Measurements from ENCODE around the gene CBR3.
"Not testable (repeated sequence)": the region's sequence is repeated elsewhere in the genome, so short reads cannot be mapped to it uniquely, and the experiment has no call there.

Gene CBR3

GRCh38 chr21:36117286-36117741 lies 17.6 kb upstream of the CBR3 start:
- no peak for DNase-seq (ENCODE audit: low spot score)

- no peak for DNase-seq (ENCODE audit: low spot score)
Measured at GRCh38 chr21:36120304-36120888, 14.5 kb upstream of the CBR3 start.

- no peak for DNase-seq (ENCODE audit: low spot score)
Measured at GRCh38 chr21:36122977-36123376, 11.9 kb upstream of the CBR3 start.

GRCh38 chr21:36124395-36124794 lies 10.5 kb upstream of the CBR3 start:
- no peak for DNase-seq (ENCODE audit: low spot score)

GRCh38 chr21:36125512-36126207 lies 9.2 kb upstream of the CBR3 start:
- DNase-seq (ENCODE audit: low spot score), result peak; percentile 78

- no peak for DNase-seq (ENCODE audit: low spot score)
Measured at GRCh38 chr21:36126208-36126565, 8.7 kb upstream of the CBR3 start.

GRCh38 chr21:36126621-36127110 lies 8.2 kb upstream of the CBR3 start:
- DNase-seq (ENCODE audit: low spot score), result no peak

- DNase-seq (ENCODE audit: low spot score), result no peak
Measured at GRCh38 chr21:36127250-36127904, 7.5 kb upstream of the CBR3 start.

GRCh38 chr21:36127977-36128376 lies 6.9 kb upstream of the CBR3 start:
- no peak for DNase-seq (ENCODE audit: low spot score)

- DNase-seq (ENCODE audit: low spot score), result no peak
Measured at GRCh38 chr21:36129219-36129618, 5.7 kb upstream of the CBR3 start.

GRCh38 chr21:36130414-36130762 lies 4.5 kb upstream of the CBR3 start:
- not testable (repeated sequence) for DNase-seq (ENCODE audit: low spot score)

- DNase-seq (ENCODE audit: low spot score), result not testable (repeated sequence)
Measured at GRCh38 chr21:36130839-36131238, 4.0 kb upstream of the CBR3 start.

- no peak for DNase-seq (ENCODE audit: low spot score)
Measured at GRCh38 chr21:36132696-36133095, 2.2 kb upstream of the CBR3 start.

GRCh38 chr21:36135391-36136102 lies 668 bp downstream of the CBR3 start:
- DNase-seq (ENCODE audit: low spot score), result peak; percentile 75

GRCh38 chr21:36139791-36140190 lies 4.9 kb downstream of the CBR3 start:
- not testable (repeated sequence) for DNase-seq (ENCODE audit: low spot score)

- peak; percentile 93 for DNase-seq (ENCODE audit: low spot score)
Measured at GRCh38 chr21:36141513-36141925, 6.6 kb downstream of the CBR3 start.

- not testable (repeated sequence) for DNase-seq (ENCODE audit: low spot score)
Measured at GRCh38 chr21:36144233-36144632, 9.4 kb downstream of the CBR3 start.

GRCh38 chr21:36145259-36145658 lies 10.4 kb downstream of the CBR3 start:
- DNase-seq (ENCODE audit: low spot score), result no peak

- DNase-seq (ENCODE audit: low spot score), result no peak
Measured at GRCh38 chr21:36147911-36148310, 13.0 kb downstream of the CBR3 start.

- no peak for DNase-seq (ENCODE audit: low spot score)
Measured at GRCh38 chr21:36148886-36149285, 14.0 kb downstream of the CBR3 start.

GRCh38 chr21:36149788-36150711 lies 15.2 kb downstream of the CBR3 start:
- DNase-seq (ENCODE audit: low spot score), result peak; percentile 76
